ENCODE data around the gene BNC2. TPM values are rescaled to one million over a fixed set of nuclear protein-coding genes. Genes with fewer than 3 reads are reported as not detected.
A peak's percentile ranks its signal among the peaks of the same experiment; 100 is the strongest.

Gene BNC2
- total RNA-seq, 1 donor from 2014 or later, result under 0.01 TPM

DNA sequence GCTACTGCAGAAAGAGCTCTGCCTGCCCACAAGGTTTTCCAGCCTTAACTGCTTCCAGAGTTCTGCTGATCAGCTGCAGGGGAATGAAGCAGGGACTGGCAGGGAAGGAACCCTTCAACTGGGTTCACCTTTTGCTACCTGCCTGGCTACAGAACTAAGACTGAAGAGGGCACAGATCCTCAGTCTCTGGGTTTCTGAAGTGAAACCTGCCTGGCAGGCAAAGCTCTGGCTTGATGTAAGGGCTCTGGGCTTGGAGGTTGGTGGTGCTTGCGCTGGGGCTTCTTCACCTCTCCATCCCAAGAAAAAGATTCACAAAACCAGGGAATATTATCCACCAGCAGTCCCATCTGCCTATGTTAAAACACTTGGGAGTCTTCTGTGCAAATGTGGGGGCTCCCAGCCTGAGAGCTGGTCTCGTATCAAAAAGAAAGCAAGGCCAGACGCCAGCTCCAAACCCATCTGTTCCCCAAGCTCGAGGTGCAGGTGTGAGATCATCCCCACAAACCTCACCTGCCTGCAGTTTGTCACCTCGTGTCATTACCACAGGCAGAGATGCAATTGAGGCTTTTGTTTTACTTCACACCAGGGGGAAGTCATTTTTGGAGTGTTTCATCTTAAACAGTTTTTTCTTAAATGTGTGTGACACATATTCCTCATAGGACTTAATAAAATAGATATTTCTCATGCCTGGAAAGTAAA lies 58.3 kb downstream of the BNC2 start:
- H3K4me3 ChIP-seq (ENCODE audit: low read depth, low read length), result no peak overlapping the region

DNA sequence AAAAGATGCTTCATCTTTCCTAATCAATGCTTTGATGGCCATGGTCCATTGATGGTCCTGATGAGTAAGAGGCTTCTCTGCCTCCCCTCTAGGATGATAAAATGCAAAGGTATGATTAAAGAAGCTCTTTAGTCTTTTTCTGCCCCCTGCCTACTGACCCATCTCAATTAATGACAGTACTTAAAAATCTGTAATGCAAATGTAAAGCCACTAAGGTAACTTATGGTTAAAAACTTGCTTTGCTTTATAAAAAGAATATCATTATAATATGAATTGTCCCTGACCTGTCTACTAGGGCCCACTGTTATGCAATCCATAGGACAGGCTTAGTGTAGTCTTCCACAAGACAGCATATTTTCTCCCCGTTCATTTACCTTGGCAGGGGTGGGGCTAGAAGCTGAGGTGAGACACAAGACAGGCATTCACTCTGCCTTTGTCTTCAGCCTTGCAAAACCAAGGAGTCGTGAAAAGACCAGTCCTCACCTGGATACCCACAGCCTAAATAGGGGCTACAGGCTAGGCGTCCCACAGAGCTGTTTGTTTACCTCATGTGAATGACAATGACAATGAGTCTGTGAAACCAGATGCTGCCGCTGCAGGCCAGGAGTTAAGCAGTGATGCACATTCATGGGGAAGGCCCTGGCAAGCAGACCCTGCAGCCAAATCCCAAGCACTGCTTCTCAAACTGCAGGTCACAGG lies 60.4 kb downstream of the BNC2 start:
- DNase-seq (ENCODE audit: low read depth) (peak; percentile 64), FAIRE-seq (peak; percentile 80)
- H3K27me3 ChIP-seq (ENCODE audit: control insufficient read depth, insufficient read depth, low read length), result no peaks in the 10 kb centered on the region
- no peaks in the 10 kb centered on the region for H3K36me3 ChIP-seq (ENCODE audit: control insufficient read depth, insufficient read depth, low read length)
- TF ChIP-seq, protein P1, sequence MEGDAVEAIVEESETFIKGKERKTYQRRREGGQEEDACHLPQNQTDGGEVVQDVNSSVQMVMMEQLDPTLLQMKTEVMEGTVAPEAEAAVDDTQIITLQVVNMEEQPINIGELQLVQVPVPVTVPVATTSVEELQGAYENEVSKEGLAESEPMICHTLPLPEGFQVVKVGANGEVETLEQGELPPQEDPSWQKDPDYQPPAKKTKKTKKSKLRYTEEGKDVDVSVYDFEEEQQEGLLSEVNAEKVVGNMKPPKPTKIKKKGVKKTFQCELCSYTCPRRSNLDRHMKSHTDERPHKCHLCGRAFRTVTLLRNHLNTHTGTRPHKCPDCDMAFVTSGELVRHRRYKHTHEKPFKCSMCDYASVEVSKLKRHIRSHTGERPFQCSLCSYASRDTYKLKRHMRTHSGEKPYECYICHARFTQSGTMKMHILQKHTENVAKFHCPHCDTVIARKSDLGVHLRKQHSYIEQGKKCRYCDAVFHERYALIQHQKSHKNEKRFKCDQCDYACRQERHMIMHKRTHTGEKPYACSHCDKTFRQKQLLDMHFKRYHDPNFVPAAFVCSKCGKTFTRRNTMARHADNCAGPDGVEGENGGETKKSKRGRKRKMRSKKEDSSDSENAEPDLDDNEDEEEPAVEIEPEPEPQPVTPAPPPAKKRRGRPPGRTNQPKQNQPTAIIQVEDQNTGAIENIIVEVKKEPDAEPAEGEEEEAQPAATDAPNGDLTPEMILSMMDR (IDR thresholded peaks at IDR 0.05; ENCODE audit: insufficient read depth, low read length, severe bottlenecking), result no peak
- H3K4me3 ChIP-seq (ENCODE audit: low read depth, low read length), result no peak overlapping the region

More for the DNA sequence above, 58.3 kb downstream of the BNC2 start:
- no peak for FAIRE-seq
- TF ChIP-seq, protein P1 (IDR thresholded peaks at IDR 0.05; ENCODE audit: insufficient read depth, low read length, severe bottlenecking), result no peak
- no peak for DNase-seq (ENCODE audit: low read depth)
- no peaks in the 10 kb centered on the region for H3K27me3 ChIP-seq (ENCODE audit: control insufficient read depth, insufficient read depth, low read length)
- H3K36me3 ChIP-seq (ENCODE audit: control insufficient read depth, insufficient read depth, low read length), result no peaks in the 10 kb centered on the region

DNA sequence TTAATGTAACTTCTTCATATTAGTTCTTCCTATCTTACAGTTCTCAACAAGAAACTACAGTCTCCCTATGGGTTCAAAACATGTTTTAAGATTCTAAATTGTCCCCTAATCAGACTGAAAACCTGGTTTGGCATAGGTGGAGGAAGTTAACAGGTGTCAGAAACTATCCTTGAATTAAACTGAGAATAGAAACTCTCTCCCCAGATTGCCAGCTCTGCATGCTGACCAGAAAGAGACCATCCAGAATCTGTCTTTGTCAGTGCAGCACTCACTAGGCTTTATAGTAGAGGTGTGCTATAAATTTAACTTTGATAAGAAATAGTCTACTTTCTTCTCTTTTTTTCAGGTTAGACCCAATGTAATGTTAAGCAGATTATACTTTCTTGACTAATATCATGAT lies 63.8 kb downstream of the BNC2 start:
- FAIRE-seq (no peak), DNase-seq (ENCODE audit: low read depth) (no peak)
- TF ChIP-seq, protein P1 (IDR thresholded peaks at IDR 0.05; ENCODE audit: insufficient read depth, low read length, severe bottlenecking), result no peak
- Histone ChIP-seq H3K27me3 (ENCODE audit: control insufficient read depth, insufficient read depth, low read length) (no peaks in the 10 kb centered on the region), H3K36me3 (ENCODE audit: control insufficient read depth, insufficient read depth, low read length) (no peaks in the 10 kb centered on the region), H3K4me3 (ENCODE audit: low read depth, low read length) (no peak overlapping the region)

DNA sequence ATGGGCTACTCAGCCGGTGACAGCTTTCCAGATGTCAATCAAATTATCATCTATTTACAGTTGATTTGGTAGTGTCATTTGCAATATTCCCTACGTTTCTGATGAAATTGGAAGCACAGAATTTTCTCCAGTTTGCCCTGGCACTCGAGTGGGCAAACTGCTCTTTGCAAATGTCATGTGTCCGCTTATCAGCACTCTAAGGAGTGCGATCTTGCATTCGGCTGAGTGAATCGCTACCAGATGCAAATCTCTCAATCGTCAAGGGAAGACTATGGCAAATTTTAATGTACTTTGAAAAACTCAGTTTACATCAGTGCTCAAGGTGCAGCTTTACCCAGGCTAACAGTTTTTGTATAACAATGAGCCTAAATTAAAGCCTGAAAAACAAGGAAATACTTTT lies 66.8 kb downstream of the BNC2 start:
- DNase-seq (ENCODE audit: low read depth) (no peak), FAIRE-seq (no peak)
- H3K27me3 ChIP-seq (ENCODE audit: control insufficient read depth, insufficient read depth, low read length), result no peaks in the 10 kb centered on the region
- TF ChIP-seq, protein P1 (IDR thresholded peaks at IDR 0.05; ENCODE audit: insufficient read depth, low read length, severe bottlenecking), result no peak
- H3K36me3 ChIP-seq (ENCODE audit: control insufficient read depth, insufficient read depth, low read length), result no peaks in the 10 kb centered on the region
- H3K4me3 ChIP-seq (ENCODE audit: low read depth, low read length), result no peak overlapping the region

DNA sequence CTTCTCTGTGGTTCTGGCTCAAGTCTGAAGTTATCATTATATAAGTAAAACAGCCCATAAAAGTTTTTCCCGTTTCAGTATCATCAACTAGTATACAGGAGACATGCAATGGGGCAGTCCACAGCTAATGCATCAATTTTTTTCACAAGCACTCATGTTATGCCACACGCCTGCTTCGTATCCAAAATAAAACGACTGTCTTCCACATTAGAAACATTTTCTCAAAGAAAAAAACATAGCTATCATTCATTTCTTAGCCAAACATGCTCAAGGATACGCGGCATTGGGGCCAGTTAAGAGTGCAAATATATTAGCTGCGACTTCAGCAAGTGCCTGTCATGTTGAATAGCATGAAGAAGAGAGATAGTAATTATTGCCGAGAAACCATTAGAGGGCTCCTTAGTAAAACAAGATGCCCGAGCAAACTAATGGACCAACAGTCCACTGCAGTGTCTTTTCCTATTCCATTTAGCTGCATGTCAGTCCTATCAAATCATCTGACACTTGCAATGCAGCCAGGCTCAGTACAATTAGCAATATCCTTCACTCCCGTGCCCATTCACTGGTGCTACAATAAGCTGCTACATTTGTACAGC lies 68.5 kb downstream of the BNC2 start:
- no peaks in the 10 kb centered on the region for H3K36me3 ChIP-seq (ENCODE audit: control insufficient read depth, insufficient read depth, low read length)
- H3K27me3 ChIP-seq (ENCODE audit: control insufficient read depth, insufficient read depth, low read length), result no peaks in the 10 kb centered on the region
- FAIRE-seq (no peak), DNase-seq (ENCODE audit: low read depth) (no peak)
- TF ChIP-seq, protein P1 (IDR thresholded peaks at IDR 0.05; ENCODE audit: insufficient read depth, low read length, severe bottlenecking), result no peak
- H3K4me3 ChIP-seq (ENCODE audit: low read depth, low read length), result no peak overlapping the region

All from bronchial epithelial cell (primary cell).